Esophagus muscularis mucosa (tissue), 4 donors: Measurements from ENCODE around the gene SFXN3. TPM values are rescaled to one million over a fixed set of nuclear protein-coding genes. Genes with fewer than 3 reads are reported as not detected.

ENCODE experiments used
- DNase-seq: peaks from one replicate; pipeline ENCODE4 v3.0.0-alpha.2; 2017; ENCODE audit errors: extremely low spot score
- H3K27ac ChIP-seq, 4 donors: fragments of 200-600 bp; sonication (generic); replicated peaks in 1 of 4; 1 replicate in 3 of 4; 2 replicates in 1 of 4; pipeline ENCODE4 v1.5.1; 2016 to 2019; ENCODE audit warnings: mild to moderate bottlenecking in 1 of 4
- H3K27me3 ChIP-seq, 4 donors: fragments of 200-600 bp; sonication (generic); one replicate each; pipeline versions ENCODE4 v1.5.1 to v1.6.0; 2016 to 2019
- H3K36me3 ChIP-seq, 4 donors: fragments of 200-600 bp; sonication (generic); one replicate each; pipeline ENCODE4 v1.5.1; 2016 to 2019
- H3K4me1 ChIP-seq, 4 donors: fragments of 200-600 bp; sonication (generic); one replicate each; pipeline ENCODE4 v1.5.1; 2016 to 2019
- H3K4me3 ChIP-seq, 4 donors: fragments of 200-600 bp; sonication (generic); 1 replicate in 2 of 4; 2 replicates in 2 of 4; pipeline ENCODE4 v1.5.1; 2016 to 2019; ENCODE audit warnings: mild to moderate bottlenecking in 4 of 4, moderate library complexity in 1 of 4
- H3K9me3 ChIP-seq, 4 donors: fragments of 200-600 bp; sonication (generic); 1 replicate in 3 of 4; 2 replicates in 1 of 4; pipeline ENCODE4 v1.5.1; 2016 to 2019
- EP300 ChIP-seq: sonication (generic); formaldehyde crosslinking; IDR thresholded peaks from one replicate; pipeline ENCODE4 v1.6.1; 2017; ENCODE audit warnings: antibody characterized with exemption
- POLR2A ChIP-seq: fragments of 450-650 bp; IDR thresholded peaks from one replicate; pipeline ENCODE4 v1.6.1; 2017; ENCODE audit warnings: antibody characterized with exemption, moderate library complexity, mild to moderate bottlenecking, low read depth
- POLR2AphosphoS5 ChIP-seq, 2 donors: sonication (generic); formaldehyde crosslinking; IDR thresholded peaks; one replicate each; pipeline ENCODE4 v1.6.1; 2017; ENCODE audit warnings: antibody characterized with exemption in 2 of 2
- WGBS: methylation state at CpG from one replicate; pipeline ENCODE4 v1.1.5; 2018; 5-methylcytosine and 5-hydroxymethylcytosine counted together
- intact Hi-C: fragments of 100-400 bp; cut with DNase I; formaldehyde crosslinking; loops from one replicate; pipeline ENCODE4 v1.15.1; 2023
- total RNA-seq, 4 donors: library from RNA; depleted of rRNA; stranded (reverse); fragments of >200 nt; gene quantifications; one replicate each; pipeline versions ENCODE4 v1.1.0 to v1.2.1, GENCODE V29; 2016
- TF ChIP-seq, protein P1 (sequence below), 3 experiments: fragments of 200-600 bp in 2 of 3; fragments of 450-650 bp in 1 of 3; sonication (generic) in 2 of 3; IDR thresholded peaks; one replicate each; pipeline ENCODE4 v1.5.1; 2017 to 2019; ENCODE audit warnings: antibody characterized with exemption in 3 of 3, mild to moderate bottlenecking in 2 of 3, moderate library complexity in 1 of 3

SFXN3 gene
- total RNA-seq, 4 donors from 2014 or later: 40.9 to 95.5 (median 76.1) TPM

DNA sequence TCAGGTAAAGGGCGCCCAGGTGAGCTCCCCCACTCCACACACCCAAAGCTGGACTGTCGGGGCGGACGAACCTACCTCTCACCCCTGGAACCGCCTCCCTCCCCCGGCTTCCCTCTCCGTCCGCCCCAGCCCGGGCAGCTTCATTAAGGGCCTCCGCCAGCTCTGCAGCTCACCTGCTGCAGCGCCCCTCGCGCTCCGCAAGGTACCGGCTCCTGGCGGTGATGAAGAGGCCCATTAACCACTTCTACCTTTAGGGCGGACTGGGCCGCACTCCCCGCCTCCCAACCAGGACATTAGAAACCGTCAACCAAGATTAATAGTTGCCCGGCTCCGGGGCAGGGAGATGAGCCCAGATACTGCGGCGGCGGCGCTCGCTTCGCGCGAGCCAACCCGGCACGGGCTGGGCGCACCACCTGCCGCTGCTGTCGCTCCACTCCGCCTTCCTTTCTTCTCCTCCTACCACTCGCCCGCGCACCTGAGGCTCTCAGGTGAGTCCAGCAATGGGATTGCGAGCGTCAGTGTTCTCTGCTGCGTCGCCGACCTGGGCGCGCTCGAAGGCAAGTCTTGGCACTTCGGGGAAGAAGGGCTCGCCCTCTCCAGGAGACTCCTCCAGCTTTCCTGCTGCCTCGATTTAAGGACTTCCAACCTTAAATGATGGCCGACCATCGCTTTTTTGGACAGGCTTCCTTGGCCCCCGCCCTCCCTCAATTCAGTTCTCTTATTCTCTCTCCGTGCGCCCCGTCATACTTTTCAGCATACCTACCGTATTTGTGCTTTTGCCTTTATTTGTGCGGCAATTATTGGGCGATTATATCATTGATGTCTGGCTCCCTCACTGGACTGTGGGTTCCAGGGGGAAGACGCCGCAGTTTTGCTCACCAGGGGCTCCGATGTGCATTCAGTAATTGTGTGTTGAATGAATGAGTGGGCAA, 17.2 kb downstream of the SFXN3 start:
- Histone ChIP-seq H3K27ac (no peak overlapping the region), H3K36me3 (no peaks in the 10 kb centered on the region), H3K4me3 (no peak overlapping the region), H3K9me3 (no peaks in the 10 kb centered on the region), H3K4me1 (peaks cover 13 to 28% (median 23%) of the 10 kb centered on the region in 4 donors), H3K27me3 (peaks cover 0 to 70% (median 48%) of the 10 kb centered on the region in 4 donors)
- TF ChIP-seq POLR2AphosphoS5 (IDR thresholded peaks at IDR 0.05): no peak
- TF ChIP-seq, protein P1, sequence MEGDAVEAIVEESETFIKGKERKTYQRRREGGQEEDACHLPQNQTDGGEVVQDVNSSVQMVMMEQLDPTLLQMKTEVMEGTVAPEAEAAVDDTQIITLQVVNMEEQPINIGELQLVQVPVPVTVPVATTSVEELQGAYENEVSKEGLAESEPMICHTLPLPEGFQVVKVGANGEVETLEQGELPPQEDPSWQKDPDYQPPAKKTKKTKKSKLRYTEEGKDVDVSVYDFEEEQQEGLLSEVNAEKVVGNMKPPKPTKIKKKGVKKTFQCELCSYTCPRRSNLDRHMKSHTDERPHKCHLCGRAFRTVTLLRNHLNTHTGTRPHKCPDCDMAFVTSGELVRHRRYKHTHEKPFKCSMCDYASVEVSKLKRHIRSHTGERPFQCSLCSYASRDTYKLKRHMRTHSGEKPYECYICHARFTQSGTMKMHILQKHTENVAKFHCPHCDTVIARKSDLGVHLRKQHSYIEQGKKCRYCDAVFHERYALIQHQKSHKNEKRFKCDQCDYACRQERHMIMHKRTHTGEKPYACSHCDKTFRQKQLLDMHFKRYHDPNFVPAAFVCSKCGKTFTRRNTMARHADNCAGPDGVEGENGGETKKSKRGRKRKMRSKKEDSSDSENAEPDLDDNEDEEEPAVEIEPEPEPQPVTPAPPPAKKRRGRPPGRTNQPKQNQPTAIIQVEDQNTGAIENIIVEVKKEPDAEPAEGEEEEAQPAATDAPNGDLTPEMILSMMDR (IDR thresholded peaks at IDR 0.05): no peak
- DNase-seq: no peak
- WGBS: 20% methylated on average over 54 of the region's 62 CpGs
- intact Hi-C loops: no loop called here

DNA sequence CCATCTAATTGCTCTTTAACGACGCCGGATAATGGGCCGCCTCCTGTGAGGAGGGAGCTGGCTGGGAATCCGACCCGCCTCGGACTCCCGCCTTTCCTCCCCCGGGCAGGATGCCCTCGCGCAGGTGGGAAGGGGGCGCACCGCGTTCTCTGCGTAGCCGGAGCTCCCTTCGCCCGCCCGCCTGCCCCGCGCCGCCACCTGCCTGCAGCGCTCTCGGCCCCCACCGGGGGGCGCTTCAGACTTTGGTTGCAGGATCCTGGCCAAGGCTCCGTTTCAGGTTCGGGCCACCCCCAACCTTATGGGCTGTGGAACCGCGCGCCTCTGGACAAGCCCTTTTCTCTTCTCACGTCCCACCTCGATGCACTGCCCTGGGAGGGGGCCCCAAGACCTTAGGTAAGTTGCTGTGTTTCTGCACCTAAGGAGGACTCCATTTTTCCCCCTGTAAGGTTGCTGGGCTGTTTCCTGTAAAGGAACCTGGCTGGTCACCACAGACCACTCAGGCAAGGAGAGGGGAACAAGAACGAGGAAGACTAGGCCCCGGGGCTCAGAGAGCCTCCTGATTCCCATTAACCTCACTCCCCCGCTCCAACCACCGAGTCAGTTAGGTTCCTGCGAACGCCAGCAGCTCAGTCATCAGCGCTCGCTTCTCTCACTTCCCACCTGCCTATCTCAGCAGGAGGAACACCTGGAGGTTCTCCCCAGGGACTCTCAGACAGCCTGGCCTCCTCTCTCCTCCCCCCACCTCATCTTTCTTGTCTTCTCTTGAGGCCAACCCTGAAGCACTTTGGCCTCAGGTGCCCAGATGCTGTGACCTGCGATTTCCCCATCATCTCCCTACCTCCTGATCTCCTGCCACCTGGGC, 19.4 kb downstream of the SFXN3 start:
- no peak for DNase-seq
- WGBS: 26% methylated on average over 11 of the region's 42 CpGs
- H3K27ac ChIP-seq: no peak overlapping the region
- peaks cover 8 to 24% (median 18%) of the 10 kb centered on the region in 4 donors for H3K4me1 ChIP-seq
- no peaks in the 10 kb centered on the region for H3K36me3 ChIP-seq
- no peaks in the 10 kb centered on the region for H3K9me3 ChIP-seq
- intact Hi-C loops: no loop called here
- no peak for TF ChIP-seq POLR2A
- TF ChIP-seq, protein P1 (IDR thresholded peaks at IDR 0.05): peak; percentile 71 to 94 (median 78)
- no peak for TF ChIP-seq EP300
- H3K4me3 ChIP-seq: peak overlapping the region in 3 of 4 donors; percentile 26 to 37 (median 28)
- H3K27me3 ChIP-seq: peaks cover 0 to 75% (median 48%) of the 10 kb centered on the region in 4 donors

DNA sequence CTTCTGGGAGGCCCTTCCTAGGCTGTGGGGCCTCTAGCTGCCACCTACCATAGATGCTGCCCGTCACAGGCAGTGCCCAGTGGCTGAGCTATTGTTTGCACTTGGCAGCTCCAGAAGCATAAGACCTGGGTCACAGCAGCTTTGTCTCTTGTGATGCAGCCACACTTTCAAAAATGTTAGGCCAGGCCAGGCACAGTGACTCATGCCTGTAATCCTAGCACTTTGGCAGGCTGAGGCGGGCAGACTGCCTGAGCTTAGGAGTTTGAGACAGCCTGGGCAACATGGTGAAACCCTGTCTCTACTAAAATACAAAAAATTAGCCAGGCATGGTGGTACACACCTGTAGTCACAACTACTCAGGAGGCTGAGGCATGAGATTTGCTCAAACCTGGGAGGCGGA, 21.3 kb downstream of the SFXN3 start:
- peaks cover 0 to 60% (median 41%) of the 10 kb centered on the region in 4 donors for H3K27me3 ChIP-seq
- TF ChIP-seq EP300 (no peak), POLR2AphosphoS5 (IDR thresholded peaks at IDR 0.05) (no peak)
- TF ChIP-seq, protein P1 (IDR thresholded peaks at IDR 0.05): no peak
- no peaks in the 10 kb centered on the region for H3K36me3 ChIP-seq
- H3K9me3 ChIP-seq: no peaks in the 10 kb centered on the region
- intact Hi-C loops: no loop called here
- H3K4me1 ChIP-seq: peaks cover 8 to 24% (median 18%) of the 10 kb centered on the region in 4 donors
- H3K4me3 ChIP-seq: no peak overlapping the region
- DNase-seq: no peak
- no peak overlapping the region for H3K27ac ChIP-seq
- 94% methylated on average over 2 of the region's 3 CpGs for WGBS

DNA sequence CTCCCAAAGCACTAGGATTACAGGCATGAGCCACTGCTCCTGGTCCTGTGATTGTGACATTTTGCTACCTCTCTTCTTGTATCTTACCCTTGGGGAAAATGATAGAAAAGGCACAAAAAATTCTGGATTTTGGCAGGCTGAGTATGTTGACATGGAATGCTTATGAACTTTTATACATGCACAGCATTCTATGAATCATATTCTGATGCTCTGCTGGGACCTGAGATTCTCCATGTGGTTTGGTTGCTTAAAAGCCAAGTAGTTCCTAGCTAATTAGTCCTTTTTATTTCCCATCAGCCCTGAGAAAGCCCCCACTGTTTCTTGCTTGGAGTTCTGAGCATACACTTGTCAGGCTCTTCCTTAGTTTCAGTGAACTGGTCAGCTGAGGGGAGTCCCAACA, 22.5 kb downstream of the SFXN3 start:
- H3K9me3 ChIP-seq: no peaks in the 10 kb centered on the region
- no peak for TF ChIP-seq POLR2A
- no peak for TF ChIP-seq POLR2AphosphoS5 (IDR thresholded peaks at IDR 0.05)
- TF ChIP-seq, protein P1 (IDR thresholded peaks at IDR 0.05): no peak
- TF ChIP-seq EP300: no peak
- no peak overlapping the region for H3K27ac ChIP-seq
- DNase-seq: no peak
- H3K4me3 ChIP-seq: no peak overlapping the region
- intact Hi-C loops: no loop called here
- peaks cover 8 to 17% (median 11%) of the 10 kb centered on the region in 4 donors for H3K4me1 ChIP-seq
- H3K36me3 ChIP-seq: no peaks in the 10 kb centered on the region
- peaks cover 0 to 47% (median 30%) of the 10 kb centered on the region in 4 donors for H3K27me3 ChIP-seq
